Measurements from ENCODE around the gene ATAD3C.
"Not testable (repeated sequence)": the region's sequence is repeated elsewhere in the genome, so short reads cannot be mapped to it uniquely, and the experiment has no call there.

Gene ATAD3C, protein sequence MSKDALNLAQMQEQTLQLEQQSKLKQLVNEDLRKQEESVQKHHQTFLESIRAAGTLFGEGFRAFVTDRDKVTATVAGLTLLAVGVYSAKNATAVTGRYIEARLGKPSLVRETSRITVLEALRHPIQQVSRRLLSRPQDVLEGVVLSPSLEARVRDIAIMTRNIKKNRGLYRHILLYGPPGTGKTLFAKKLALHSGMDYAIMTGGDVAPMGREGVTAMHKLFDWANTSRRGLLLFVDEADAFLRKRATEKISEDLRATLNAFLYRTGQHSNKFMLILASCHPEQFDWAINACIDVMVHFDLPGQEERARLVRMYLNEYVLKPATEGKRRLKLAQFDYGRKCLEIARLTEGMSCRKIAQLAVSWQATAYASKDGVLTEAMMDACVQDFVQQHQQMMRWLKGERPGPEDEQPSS

DNA sequence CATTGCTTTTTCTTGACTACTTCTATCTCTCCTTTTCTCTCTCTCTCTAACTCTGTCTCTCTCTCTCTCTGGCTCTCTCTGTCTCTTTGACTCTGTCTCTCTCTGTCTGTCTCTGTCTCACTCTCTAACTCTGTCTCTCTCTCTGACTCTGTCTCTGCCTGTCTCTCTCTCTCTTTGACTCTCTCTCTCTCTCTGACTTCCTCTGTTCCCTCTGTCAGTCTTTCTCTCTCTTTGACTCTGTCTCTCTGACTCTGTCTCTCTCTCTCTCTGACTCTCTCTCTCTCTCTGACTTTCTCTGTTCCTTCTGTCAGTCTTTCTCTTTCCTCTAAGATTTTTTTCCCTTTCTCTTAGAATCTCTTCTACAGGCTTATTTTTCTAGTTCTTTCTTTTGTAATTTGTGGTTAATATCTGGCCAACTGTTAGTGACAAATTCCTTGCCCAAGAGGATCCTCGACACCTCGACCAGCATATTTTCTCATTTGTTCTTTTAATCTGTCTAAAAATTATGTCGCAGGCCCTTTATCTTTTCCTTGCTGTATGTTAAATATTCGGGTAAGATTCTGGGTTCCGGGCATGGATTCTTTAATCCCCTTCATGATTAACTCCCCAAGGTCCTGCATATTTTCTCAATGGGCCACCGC, at the start of gene ATAD3C:
ATAD3C (plus strand) TSS at position 591 of the 641 bp plus-strand sequence. CDS start 995 bp downstream, outside the sequence.
- no peak for DNase-seq (ENCODE audit: low spot score)

DNA sequence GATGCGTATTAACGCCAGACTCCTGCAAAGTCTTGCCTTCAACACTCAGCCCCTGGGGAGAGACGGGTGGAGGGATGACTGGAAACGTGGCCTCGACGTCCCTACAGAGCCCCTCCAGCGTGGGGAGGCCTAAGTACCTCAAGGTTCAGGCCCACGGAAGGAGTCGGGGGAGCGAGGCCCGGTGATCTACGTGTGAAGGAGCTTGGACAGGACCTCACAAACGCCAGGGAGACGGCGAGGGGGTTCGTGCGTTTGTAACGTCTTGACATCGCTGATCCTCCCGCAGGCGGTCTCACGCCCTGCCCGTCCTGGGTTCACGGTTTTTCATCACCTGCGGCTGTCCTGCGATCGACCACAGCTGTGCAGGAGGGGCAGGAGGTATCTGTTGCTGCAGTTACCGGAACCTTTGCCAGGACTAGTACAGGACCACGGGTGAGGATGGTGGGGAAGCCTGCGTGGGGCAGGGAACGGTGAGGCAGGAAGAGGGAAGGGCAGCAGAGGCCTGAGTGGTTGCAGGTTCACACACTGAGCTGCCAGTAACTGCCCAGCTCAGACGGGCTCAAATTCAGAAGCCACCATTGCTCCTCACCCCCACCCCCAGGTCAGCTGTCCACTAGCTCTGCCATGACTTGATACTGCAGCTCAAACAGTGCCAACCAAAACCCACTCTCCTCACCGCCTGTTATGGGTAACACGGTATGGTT, 49.5 kb upstream of the ATAD3C start:
- DNase-seq (ENCODE audit: low spot score), result no peak

DNA sequence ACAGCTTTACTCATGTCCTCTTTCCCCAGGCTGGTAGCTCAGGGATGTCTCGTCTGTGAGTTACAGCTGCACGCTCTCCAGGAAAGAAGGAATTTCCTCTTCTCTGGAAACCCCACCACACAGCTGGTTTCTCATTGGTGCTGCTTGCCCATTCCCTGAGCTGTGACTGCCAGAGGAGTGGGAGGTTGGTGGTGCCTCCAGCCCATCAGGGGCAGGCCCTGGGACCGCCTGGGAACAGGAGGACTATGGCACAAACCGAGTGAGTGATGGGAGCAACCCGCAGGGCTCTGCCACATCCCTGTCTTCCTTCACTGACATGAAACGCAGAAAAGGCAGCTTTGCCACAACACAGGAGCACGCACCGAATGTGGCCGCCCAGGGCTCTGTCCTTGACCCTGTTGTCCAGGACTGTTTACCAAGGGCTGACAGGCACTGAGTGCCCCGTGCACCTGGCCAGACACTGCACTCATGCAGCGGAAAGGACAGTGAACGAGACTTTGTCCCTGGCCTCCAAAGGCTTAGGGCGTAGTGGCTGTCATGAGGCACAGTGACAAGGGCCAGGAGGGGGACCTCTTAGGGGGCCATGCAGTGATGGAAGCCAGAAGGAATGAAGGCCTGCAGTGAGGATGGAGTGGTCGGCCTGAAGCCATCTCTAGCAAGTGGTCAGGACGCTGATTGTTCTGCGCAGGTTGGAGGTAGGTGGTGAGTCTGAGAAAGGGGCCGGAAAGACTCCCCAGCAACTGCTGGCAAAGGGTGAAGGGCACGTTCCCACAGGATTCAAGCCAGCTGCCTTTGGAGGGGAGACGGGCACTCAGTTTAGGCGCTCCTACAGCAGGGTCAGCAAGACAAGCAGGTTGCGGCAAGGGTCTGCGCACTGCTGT, 48.7 kb upstream of the ATAD3C start:
- DNase-seq (ENCODE audit: low spot score), result no peak

DNA sequence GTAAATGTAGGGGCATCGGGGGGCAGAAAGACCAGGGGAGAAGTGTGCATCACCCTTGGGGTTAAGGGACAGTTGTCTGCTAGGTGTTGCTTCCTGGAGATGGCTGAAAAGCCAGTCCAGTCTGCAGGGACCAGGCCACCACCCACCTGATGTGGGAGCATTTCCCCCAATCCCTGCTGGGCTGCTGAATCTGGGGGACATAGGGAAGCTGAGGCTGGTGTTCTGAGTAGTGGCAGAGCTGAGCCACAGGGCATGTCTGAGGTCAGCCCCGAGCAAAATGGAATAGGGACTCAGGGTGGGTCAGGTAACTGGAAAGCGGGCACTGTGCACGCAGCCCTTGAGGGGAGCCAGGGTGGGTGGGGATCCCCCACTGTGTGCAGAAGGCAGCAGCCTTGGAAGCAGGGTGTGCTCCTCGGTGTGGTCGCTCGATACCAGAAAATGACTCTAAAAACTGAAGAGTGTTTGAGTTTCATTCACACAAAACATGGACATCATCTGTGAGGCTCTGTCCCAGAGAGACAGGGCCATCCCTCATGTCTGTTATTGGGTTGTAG, 48.0 kb upstream of the ATAD3C start:
- no peak for DNase-seq (ENCODE audit: low spot score)

DNA sequence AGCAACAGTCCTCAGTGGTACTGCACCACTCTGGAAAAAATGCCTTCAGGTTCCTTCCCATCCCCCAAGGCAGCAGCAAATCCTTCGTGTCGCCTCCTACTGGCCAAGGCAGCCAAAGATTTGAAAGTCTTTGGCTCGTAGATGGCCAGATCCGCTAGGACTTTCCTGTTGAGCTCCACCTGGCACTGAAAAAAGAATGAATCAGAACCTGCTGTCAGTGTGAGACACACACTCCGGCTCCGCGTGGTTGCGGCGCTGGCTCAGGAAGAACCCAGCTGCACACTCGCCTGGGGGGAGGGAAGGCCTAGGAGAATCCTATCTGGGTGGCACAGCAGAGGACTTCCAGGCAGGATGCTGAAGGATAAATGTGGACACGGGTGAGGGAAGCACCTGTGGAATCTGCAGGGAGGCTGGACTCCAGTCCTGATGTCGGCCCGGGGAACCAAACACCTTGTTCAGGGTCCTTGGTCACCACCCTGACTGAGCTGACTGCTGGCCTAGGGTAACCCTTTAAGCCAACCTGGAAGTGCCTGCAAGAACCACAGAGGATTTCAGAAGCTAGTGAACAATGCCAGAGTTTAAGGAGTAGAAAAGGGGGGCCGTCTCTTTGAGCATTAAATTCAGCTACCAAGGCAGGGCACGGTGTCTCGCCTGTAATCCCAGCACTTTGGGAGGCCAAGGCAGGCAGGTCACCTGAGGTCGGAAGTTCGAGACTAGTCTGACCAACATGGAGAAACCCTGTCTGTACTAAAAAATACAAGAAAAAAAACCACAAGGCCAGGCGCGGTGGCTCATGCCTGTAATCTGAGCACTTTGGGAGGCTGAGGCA, 47.2 kb upstream of the ATAD3C start:
- peak; percentile 56 for DNase-seq (ENCODE audit: low spot score)

DNA sequence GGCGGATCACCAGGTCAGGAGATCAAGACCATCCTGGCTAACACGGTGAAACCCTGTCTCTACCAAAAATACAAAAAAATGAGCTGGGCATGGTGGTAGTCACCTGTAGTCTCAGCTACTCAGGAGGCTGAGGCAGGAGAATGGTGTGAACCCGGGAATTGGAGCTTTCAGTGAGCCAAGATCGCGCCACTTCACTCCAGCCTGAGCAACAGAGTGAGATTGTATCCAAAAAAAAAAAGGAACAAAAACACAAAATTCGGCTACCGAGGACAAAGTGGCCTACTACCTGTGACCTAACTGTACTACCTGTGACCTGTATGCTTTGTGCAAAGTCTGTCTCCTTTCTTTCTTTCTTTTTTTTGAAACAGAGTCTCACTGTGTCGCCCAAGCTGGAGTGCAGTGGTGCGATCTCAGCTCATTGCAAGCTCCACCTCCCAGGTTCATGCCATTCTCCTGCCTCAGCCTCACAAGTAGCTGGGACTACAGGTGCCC, 46.5 kb upstream of the ATAD3C start:
- not testable (repeated sequence) for DNase-seq (ENCODE audit: low spot score)

DNA sequence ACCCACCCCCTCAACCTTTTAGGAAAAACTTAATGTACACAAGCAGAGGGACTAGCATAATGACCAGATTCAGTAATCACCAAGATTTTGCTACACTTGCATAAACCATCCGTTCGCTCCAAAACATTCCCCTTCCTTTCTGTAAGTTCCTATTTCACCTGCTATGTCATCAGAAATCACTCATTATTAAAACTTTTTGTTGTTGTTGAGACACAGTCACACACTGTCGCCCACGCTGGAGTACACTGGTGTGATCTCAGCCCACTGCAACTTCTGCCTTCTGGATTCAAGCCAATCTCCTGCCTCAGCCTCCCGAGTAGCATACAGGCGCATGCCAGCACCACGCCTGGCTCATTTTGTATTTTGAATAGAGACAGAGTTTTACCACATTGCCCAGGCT, 45.8 kb upstream of the ATAD3C start:
- no peak for DNase-seq (ENCODE audit: low spot score)

DNA sequence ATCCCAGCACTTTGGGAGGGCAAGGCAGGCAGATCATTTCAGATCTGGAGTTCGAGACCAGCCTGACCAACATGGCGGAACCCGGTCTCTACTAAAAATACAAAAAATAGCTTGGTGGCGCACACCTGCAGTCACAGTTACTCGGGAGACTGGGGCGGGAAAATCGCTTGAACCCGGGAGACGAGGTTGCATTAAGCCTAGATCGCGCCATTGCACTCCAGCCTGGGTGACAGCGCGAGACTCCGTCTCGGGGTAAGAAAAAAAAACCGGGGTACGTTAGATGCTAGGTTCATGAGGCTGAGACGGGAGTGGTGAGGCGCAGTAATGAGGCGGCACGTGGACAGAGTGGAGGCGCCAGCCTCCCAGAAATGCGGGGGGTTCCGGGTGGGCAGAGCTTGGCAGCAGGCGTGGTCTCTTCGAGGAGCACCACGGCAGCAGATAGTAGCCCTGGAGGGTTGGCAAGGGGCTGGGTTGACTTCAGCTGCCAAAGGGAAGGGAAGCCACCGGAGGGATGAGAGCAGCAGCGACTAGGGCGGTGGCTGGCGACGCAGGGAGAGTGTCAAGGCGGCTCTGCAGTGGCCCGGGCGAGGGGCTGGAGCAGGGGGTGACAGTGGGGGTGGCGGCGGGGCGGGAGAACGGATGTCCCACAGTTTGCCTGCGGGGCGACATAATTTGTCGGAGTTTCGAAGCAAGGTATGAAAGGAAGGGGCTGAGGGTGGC, 43.2 kb upstream of the ATAD3C start:
- no peak for DNase-seq (ENCODE audit: low spot score)

DNA sequence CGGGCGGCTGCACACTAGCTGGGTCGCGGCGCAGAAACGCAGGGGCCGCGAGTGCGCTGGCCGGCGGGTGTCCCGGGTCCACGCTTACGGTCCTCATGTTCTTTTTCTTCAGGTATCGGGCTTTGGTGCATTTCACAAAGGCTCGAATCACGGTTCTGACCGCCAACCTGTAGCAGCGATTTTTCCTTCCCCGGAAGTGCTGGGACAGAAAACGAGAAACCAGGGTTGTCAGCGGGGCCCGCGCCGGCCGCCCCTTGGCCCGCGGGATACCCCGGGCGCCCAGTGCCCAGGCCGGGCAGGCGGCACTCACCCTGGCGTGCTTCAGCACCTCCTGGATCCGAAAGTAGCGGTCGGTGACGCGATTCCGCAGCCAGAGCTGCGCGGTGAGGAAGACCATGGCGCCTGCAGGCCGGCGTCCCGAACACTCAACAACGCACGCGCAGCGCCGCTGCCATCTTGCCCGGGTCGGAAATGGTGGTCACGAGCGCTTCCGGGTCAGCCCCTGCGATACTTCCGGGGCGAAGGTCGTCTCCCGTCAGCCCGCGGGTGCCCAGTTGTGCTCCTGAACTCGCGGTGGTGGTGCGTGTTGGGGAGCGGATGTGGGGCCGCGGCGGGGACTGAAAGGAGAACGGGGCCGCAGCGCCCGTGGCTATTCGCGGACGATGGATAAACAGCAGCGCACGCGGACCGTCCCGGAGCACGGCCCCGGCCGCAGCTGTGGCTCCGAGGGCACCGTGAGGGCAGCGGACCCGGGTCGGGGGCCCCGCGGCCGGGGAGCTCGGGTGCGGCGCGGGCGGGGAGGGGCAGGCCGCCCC, 42.5 kb upstream of the ATAD3C start, which contains the start of gene MRPL20:
MRPL20 (minus strand) TSS at position 473 of the 815 bp plus-strand sequence; CDS start at position 397, 76 bp downstream.
- peak; percentile 97 for DNase-seq (ENCODE audit: low spot score)

DNA sequence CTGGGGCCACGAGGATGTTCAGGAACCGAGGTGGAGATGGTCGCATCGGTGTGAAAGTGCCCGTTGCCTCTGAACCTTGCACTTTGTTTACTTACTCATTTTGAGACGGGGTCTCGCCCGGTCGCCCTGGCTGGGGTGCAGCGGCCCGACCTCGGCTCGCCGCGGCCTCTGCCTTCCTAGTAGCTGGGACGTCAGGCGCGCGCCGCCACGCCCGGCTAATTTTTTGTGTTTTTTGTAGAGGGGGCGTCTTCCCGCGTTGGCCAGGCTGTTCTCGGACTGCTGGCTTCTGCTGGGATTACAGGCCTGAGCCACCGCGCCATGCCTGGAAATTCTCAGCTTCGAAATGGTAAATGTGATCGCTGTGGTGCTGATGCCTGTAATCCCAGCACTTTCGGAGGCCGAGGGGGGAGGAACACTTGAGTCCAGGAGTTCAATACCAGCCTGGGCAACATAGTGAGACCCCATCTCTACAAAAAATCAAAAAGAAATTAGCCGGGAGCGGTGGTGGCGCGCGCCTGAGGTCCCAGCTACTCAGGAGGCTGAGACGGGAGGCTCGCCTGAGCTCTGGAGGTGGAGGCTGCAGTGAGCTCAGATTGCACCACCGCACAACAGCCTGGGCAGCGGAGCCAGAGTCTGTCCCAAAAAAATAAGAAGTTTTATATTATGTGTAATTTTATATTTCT, 41.7 kb upstream of the ATAD3C start:
- DNase-seq (ENCODE audit: low spot score), result no peak

DNA sequence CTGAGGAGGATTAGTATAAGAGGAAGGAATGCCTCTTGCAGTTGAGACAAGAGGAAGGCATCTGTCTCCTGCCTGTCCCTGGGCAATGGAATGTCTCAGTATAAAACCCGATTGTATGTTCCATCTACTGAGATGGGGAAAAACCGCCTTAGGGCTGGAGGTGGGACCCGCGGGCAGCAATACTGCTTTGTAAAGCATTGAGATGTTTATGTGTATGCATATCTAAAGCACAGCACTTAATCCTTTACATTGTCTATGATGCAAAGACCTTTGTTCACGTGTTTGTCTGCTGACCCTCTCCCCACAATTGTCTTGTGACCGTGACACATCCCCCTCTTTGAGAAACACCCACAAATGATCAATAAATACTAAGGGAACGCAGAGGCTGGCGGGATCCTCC, 39.3 kb upstream of the ATAD3C start:
- DNase-seq (ENCODE audit: low spot score), result not testable (repeated sequence)

DNA sequence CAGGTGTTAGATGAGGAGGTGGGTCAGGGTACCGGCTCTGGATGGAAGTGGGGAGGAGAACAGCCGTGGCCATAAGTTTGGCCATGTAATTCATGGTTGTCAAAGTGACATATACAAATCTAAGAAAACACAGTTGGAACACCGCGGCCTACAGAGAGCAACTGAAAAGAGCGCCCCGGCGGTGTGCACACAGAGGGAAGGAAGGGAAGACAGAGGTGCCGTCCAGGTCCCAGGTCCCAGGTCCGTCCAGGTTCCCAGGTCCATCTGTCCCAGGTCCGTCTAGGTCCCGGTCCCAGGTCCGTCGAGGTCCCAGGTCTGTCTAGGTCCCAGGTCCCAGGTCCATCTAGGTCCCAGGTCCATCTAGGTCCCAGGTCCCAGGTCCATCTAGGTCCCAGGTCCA, 37.9 kb upstream of the ATAD3C start:
- DNase-seq (ENCODE audit: low spot score), result no peak

DNA sequence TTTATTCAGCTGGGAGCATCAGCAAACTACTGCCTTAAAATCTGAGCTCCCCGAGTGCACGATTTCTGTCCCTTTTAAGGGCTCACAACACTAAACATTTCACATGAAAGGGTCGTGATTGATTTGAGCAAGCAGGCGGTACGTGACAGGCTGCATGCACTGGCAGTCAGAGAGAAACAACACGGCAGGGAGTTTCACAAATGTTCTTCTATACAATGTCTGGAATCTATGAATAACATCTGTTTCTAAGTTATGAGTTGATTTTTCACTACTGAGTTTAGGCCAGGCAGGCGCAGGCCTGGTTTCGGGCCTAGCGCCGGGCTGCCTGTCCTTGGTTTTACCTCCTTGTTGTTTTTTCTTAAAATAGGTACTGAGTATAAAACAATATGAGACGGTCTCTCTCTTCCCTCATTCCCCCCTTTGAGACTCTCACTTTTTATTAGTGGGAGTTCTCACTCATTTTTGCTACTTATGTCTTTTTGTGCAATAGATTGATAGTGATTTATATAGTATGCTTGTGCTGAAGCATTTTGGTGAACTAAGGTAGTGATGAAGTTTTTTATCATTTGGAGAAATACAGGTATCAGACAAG, 37.1 kb upstream of the ATAD3C start:
- not testable (repeated sequence) for DNase-seq (ENCODE audit: low spot score)

DNA sequence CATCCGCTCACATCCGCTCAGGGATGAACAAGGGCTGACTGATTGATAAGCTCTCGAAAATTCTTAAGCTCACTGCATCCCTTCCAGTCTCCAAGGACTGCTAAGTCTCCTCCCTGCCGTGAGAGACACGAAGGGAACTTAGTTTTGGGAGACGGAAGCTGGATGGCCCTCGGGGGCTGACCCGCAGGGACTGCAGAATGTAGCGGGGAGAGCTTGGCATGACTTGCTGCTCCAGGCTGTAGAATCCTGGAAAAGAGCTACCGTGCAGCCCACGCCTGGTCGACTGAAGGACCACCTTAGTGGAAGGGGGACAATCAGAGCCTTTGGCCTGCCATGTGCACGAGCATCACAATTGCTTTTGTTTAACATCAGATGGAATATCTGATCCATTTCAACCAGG, 33.7 kb upstream of the ATAD3C start:
- no peak for DNase-seq (ENCODE audit: low spot score)

DNA sequence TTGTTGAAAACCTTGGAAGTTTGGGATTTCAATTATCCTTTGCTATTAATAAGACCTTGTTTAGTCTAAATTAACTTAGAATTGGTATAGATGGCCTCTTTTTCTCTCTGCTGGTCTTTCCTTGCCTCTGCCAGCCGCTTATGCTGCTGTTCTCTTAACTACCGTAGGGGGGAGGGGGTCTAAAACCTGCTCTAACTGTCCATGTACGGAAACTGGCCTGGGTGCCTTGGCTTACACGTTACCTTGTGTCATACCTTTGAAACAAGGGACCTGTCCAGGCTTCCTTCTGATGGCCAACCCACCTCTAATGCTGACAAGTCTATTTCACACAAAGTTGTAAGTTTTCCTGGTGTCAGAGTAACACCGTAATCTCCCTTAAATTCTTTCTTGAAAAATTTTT, 32.1 kb upstream of the ATAD3C start:
- DNase-seq (ENCODE audit: low spot score), result not testable (repeated sequence)

DNA sequence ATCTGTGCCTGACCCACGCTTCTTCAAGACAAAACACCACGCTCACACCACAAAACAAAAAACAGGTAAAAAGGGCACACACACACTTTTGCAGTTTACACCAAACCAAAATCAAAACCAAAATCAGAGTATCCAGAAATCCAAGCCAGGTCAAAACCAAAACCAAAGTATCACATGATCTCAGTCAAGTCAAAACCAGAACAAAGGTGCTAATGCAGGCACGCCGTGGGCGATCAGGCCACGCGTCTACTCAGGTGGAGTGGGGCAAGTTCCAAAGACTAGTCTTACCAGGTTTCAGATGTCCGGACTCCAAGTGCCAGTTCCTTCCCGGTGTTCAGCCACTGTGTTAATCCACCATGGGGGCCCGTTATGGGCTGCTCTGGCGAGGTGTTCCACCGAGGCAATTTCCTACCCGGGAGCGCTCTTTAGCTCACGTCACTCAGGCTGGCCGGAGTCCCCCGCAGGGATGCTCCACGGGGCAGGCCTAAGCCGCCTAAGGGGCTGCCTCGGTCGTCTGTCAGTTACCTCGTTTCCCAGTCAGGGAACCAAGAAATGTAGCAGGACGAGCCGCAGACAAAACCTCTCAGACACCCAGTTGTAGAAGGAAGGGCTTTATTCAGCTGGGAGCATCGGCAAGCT, 31.5 kb upstream of the ATAD3C start:
- peak; percentile 49 for DNase-seq (ENCODE audit: low spot score)

All from activated CD4-positive, alpha-beta T cell treated with anti-CD3 and anti-CD28 coated beads, Interleukin-2, Interleukin-4, amounts not matched to agents 100 ng/mL and 50 ng/mL, durations not matched to agents 16 hours and 8 hours (primary cell).